OCI-LY1 (cell line): Measurements from ENCODE around the gene ARPP21.

ENCODE experiments used
- H2AFZ ChIP-seq: fragments of 200-600 bp; sonication (generic), shearing (Covaris generic); 2 replicates; pipeline ENCODE4 v1.6.0; 2014; ENCODE audit warnings: antibody characterized with exemption, mild to moderate bottlenecking, low read length
- H3F3A ChIP-seq: fragments of 200-600 bp; sonication (generic), shearing (Covaris generic); 2 replicates; pipeline ENCODE4 v1.6.0; 2014; ENCODE audit warnings: mild to moderate bottlenecking, antibody characterized with exemption, low read length, moderate library complexity; ENCODE audit not compliant: insufficient read depth
- H3K27ac ChIP-seq: fragments of 200-600 bp; sonication (generic); 2 replicates; pipeline ENCODE4 v1.5.1; 2014; ENCODE audit warnings: low read length, mixed run types, mild to moderate bottlenecking, low read depth; ENCODE audit not compliant: poor library complexity, severe bottlenecking
- H3K27me3 ChIP-seq: fragments of 200-600 bp; sonication (generic); 2 replicates; pipeline ENCODE4 v1.6.0; 2014; ENCODE audit warnings: antibody characterized with exemption, mild to moderate bottlenecking, low read length, moderate library complexity; ENCODE audit not compliant: insufficient read depth
- H3K36me3 ChIP-seq: fragments of 200-600 bp; sonication (generic); 2 replicates; pipeline ENCODE4 v1.6.1; 2014; ENCODE audit warnings: mild to moderate bottlenecking, antibody characterized with exemption, low read length, moderate library complexity, mixed read lengths; ENCODE audit not compliant: insufficient read depth
- H3K4me1 ChIP-seq: fragments of 200-600 bp; sonication (generic); 2 replicates; pipeline ENCODE4 v1.5.1; 2014; ENCODE audit warnings: mild to moderate bottlenecking, low read length, moderate library complexity; ENCODE audit not compliant: insufficient read depth, severe bottlenecking
- H3K4me2 ChIP-seq: fragments of 200-600 bp; sonication (generic), shearing (Covaris generic); 2 replicates; pipeline ENCODE4 v1.6.1; 2014; ENCODE audit warnings: low read length
- H3K4me3 ChIP-seq: fragments of 200-600 bp; sonication (generic); 2 replicates; pipeline ENCODE4 v1.5.1; 2014; ENCODE audit warnings: low read length, low read depth, mild to moderate bottlenecking, mixed read lengths; ENCODE audit not compliant: poor library complexity, severe bottlenecking
- H3K79me2 ChIP-seq: fragments of 200-600 bp; shearing (Covaris generic); 2 replicates; pipeline ENCODE4 v1.6.1; 2016; ENCODE audit warnings: mixed run types, low read length, mixed read lengths; ENCODE audit not compliant: insufficient read depth
- H3K9ac ChIP-seq: fragments of 200-600 bp; sonication (generic), shearing (Covaris generic); 2 replicates; pipeline ENCODE4 v1.6.1; 2014; ENCODE audit warnings: mild to moderate bottlenecking, low read length, mixed read lengths
- H3K9me2 ChIP-seq: fragments of 200-600 bp; sonication (generic), shearing (Covaris generic); 2 replicates; pipeline ENCODE4 v1.6.1; 2014; ENCODE audit warnings: low read depth, mild to moderate bottlenecking, low read length, mixed read lengths
- H3K9me3 ChIP-seq: fragments of 200-600 bp; shearing (Covaris generic); 2 replicates; pipeline ENCODE4 v1.6.1; 2014; ENCODE audit warnings: low read length, mixed read lengths
- H4K20me1 ChIP-seq: fragments of 200-600 bp; sonication (generic), shearing (Covaris generic); 2 replicates; pipeline ENCODE4 v1.6.0; 2016; ENCODE audit warnings: mild to moderate bottlenecking, low read length; ENCODE audit not compliant: insufficient read depth
- CTCF ChIP-seq: fragments of 200-600 bp; sonication (generic), shearing (Covaris generic); IDR thresholded peaks from 2 replicates; pipeline ENCODE4 v1.5.1; 2017; ENCODE audit warnings: mild to moderate bottlenecking, antibody characterized with exemption, low read length, moderate library complexity, mixed read lengths
- EZH2 ChIP-seq: fragments of 200-600 bp; sonication (generic), shearing (Covaris generic); IDR thresholded peaks from 2 replicates; pipeline ENCODE4 v1.8.0; 2017; ENCODE audit warnings: borderline replicate concordance, mixed run types, mild to moderate bottlenecking, antibody characterized with exemption, low read length, moderate library complexity, mixed read lengths

ARPP21 gene

DNA sequence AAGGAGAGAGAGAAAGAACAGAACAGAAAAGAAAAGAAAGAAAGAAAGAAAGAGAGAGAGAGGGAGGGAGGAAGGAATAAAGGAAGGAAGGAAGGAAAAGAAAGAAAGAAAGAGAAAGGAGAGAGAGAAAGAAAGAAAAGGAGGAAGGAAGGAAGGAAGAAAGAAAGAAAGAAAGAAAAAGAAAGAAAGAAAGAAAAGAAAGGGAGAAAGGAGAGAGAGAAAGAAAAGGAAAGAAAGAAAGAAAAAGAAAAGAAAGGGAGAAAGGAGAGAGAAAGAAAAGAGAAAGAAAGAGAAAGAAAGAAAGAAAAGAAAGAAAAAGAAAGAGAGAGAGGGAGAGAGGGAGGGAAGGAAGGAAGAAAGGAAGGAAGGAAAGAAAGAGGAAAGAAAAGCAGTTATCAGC, 108.8 kb downstream of the ARPP21 start:
- Histone ChIP-seq H3K27me3 (no peaks in the 10 kb centered on the region), H3K79me2 (no peaks in the 10 kb centered on the region), H3K9me2 (no peaks in the 10 kb centered on the region), H3F3A (no peaks in the 10 kb centered on the region), H3K36me3 (peaks cover 77% of the 10 kb centered on the region), H3K4me1 (peaks cover 15% of the 10 kb centered on the region), H3K9ac (no peak overlapping the region), H3K27ac (no peak overlapping the region), H3K9me3 (no peaks in the 10 kb centered on the region), H3K4me3 (no peak overlapping the region), H4K20me1 (no peaks in the 10 kb centered on the region), H3K4me2 (no peak overlapping the region), H2AFZ (no peak overlapping the region)
- TF ChIP-seq EZH2 (no peak), CTCF (no peak)

- no peaks in the 10 kb centered on the region for H4K20me1 ChIP-seq
- no peak overlapping the region for H2AFZ ChIP-seq
- H3K27ac ChIP-seq = no peak overlapping the region
- H3K9me2 ChIP-seq = no peaks in the 10 kb centered on the region
- no peaks in the 10 kb centered on the region for H3F3A ChIP-seq
- H3K36me3 ChIP-seq = peaks cover 76% of the 10 kb centered on the region
- no peaks in the 10 kb centered on the region for H3K79me2 ChIP-seq
- no peak overlapping the region for H3K4me2 ChIP-seq
- no peaks in the 10 kb centered on the region for H3K27me3 ChIP-seq
- no peak overlapping the region for H3K4me3 ChIP-seq
- no peak for TF ChIP-seq CTCF
- no peak for TF ChIP-seq EZH2
- H3K9ac ChIP-seq = no peak overlapping the region
- H3K9me3 ChIP-seq = no peaks in the 10 kb centered on the region
- H3K4me1 ChIP-seq = peaks cover 4% of the 10 kb centered on the region
These were observed 111.9 kb downstream of the ARPP21 start for GRCh38 chr3:35751207-35751606.

- H3K9me3 ChIP-seq = no peaks in the 10 kb centered on the region
- no peak overlapping the region for H2AFZ ChIP-seq
- no peak overlapping the region for H3K9ac ChIP-seq
- H3K27me3 ChIP-seq = no peaks in the 10 kb centered on the region
- TF ChIP-seq EZH2 = no peak
- no peak for TF ChIP-seq CTCF
- H3K79me2 ChIP-seq = no peaks in the 10 kb centered on the region
- no peak overlapping the region for H3K27ac ChIP-seq
- no peaks in the 10 kb centered on the region for H3F3A ChIP-seq
- no peaks in the 10 kb centered on the region for H3K9me2 ChIP-seq
- H4K20me1 ChIP-seq = no peaks in the 10 kb centered on the region
- H3K4me1 ChIP-seq = no peaks in the 10 kb centered on the region
- no peak overlapping the region for H3K4me3 ChIP-seq
- no peak overlapping the region for H3K4me2 ChIP-seq
- peaks cover 61% of the 10 kb centered on the region for H3K36me3 ChIP-seq
These were observed 118.8 kb downstream of the ARPP21 start for GRCh38 chr3:35757991-35758757.
